PFSK-1 (cell line): ENCODE results near the gene NFIC.

Source experiments
- FOXP2 ChIP-seq: optimal IDR thresholded peaks from 2 replicates; pipeline ENCODE3; 2011; ENCODE audit warnings: borderline replicate concordance, control low read depth, inconsistent platforms; ENCODE audit not compliant: insufficient read depth; ENCODE audit errors: extremely low read length, extremely low read depth
- POLR2AphosphoS5 ChIP-seq: IDR thresholded peaks from 2 replicates; pipeline ENCODE4 v1.6.1; 2012; ENCODE audit warnings: low read depth, mild to moderate bottlenecking, control low read depth, low read length, moderate library complexity
- REST ChIP-seq, 2 experiments: IDR thresholded peaks; 2 replicates each; pipeline versions ENCODE4 v1.6.1 to v1.8.0; 2011 to 2012; ENCODE audit warnings: low read depth in 2 of 2, low read length in 2 of 2, control low read depth in 1 of 2, inconsistent platforms in 1 of 2, mild to moderate bottlenecking in 1 of 2, moderate library complexity in 1 of 2; ENCODE audit not compliant: insufficient read depth in 1 of 2
- SIN3A ChIP-seq: IDR thresholded peaks from 2 replicates; pipeline ENCODE4 v1.6.1; 2012; ENCODE audit warnings: mild to moderate bottlenecking, low read length, moderate library complexity, borderline replicate concordance; ENCODE audit not compliant: insufficient read depth
- TAF1 ChIP-seq: IDR thresholded peaks from 2 replicates; pipeline ENCODE4 v1.6.1; 2012; ENCODE audit warnings: low read length, control low read depth, borderline replicate concordance; ENCODE audit not compliant: insufficient read depth

Gene NFIC

GRCh38 chr19:3412066-3412465, 45.7 kb downstream of the NFIC start:
- TF ChIP-seq SIN3A: no peak
- no peak for TF ChIP-seq POLR2AphosphoS5
- TF ChIP-seq TAF1: no peak
- no peak for TF ChIP-seq FOXP2
- TF ChIP-seq REST (IDR thresholded peaks at IDR 0.05; ENCODE audit: insufficient read depth in 1 of 2, low read depth in 2 of 2, low read length in 2 of 2): no peak

GRCh38 chr19:3413796-3414327, 47.5 kb downstream of the NFIC start:
- no peak for TF ChIP-seq FOXP2
- no peak for TF ChIP-seq TAF1
- no peak for TF ChIP-seq REST (IDR thresholded peaks at IDR 0.05; ENCODE audit: insufficient read depth in 1 of 2, low read depth in 2 of 2, low read length in 2 of 2)
- TF ChIP-seq POLR2AphosphoS5: no peak
- TF ChIP-seq SIN3A: no peak

GRCh38 chr19:3415695-3416094, 49.3 kb downstream of the NFIC start:
- TF ChIP-seq TAF1: no peak
- no peak for TF ChIP-seq POLR2AphosphoS5

- no peak for TF ChIP-seq REST (IDR thresholded peaks at IDR 0.05; ENCODE audit: insufficient read depth in 1 of 2, low read depth in 2 of 2, low read length in 2 of 2)
- no peak for TF ChIP-seq FOXP2
- TF ChIP-seq POLR2AphosphoS5: no peak
- TF ChIP-seq TAF1: no peak
- TF ChIP-seq SIN3A: no peak
These were observed 53.9 kb downstream of the NFIC start for GRCh38 chr19:3420244-3420755.

GRCh38 chr19:3420909-3421619, 54.7 kb downstream of the NFIC start:
- TF ChIP-seq POLR2AphosphoS5: no peak
- TF ChIP-seq REST (IDR thresholded peaks at IDR 0.05; ENCODE audit: insufficient read depth in 1 of 2, low read depth in 2 of 2, low read length in 2 of 2): no peak
- TF ChIP-seq SIN3A: no peak
- TF ChIP-seq FOXP2: no peak
- TF ChIP-seq TAF1: no peak
